ENCODE data around the gene NEIL3.

Gene NEIL3

DNA sequence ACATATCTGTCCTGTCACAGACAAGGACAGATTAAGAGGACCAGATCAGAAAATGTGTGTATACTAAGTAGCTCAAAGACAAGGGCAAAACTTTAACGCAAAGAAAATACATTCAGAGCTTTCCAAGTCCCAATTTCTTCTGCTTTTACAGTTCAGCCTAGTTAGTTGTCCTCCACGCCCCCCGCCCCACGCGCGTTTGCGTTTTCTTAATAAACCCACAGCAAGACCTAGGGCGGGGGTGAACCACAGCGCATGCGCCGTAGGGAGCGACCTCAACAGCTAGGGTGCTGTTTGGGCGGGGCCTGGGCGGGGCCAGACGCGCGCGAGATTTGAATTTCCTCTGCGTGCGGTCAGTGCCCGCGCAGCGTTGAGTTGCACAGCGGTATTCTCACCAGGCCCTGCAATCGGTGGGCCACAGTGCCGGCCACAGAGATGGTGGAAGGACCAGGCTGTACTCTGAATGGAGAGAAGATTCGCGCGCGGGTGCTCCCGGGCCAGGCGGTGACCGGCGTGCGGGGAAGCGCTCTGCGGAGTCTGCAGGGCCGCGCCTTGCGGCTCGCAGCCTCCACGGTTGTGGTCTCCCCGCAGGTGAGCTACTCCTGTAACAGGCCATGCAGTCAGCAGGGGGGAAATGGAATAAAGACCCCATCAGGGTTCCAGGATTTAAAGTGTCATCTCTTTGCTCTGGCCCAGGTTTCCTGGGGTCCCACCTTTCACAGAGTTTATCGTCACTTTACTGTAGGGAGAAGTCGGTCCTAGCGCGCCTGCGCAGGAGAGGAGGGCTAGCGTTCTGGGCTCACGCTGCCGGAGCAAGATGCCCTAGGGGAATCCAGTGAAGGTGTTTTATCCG, at the start of gene NEIL3:
TSS of gene NEIL3 (plus strand) at position 353 of the 850 bp plus-strand sequence. CDS start at position 433, 80 bp downstream.
- peak; percentile 84 for DNase-seq

- no peak for DNase-seq
Observed at GRCh38 chr4:177263818-177264217, 45.9 kb upstream of the NEIL3 start.

DNA sequence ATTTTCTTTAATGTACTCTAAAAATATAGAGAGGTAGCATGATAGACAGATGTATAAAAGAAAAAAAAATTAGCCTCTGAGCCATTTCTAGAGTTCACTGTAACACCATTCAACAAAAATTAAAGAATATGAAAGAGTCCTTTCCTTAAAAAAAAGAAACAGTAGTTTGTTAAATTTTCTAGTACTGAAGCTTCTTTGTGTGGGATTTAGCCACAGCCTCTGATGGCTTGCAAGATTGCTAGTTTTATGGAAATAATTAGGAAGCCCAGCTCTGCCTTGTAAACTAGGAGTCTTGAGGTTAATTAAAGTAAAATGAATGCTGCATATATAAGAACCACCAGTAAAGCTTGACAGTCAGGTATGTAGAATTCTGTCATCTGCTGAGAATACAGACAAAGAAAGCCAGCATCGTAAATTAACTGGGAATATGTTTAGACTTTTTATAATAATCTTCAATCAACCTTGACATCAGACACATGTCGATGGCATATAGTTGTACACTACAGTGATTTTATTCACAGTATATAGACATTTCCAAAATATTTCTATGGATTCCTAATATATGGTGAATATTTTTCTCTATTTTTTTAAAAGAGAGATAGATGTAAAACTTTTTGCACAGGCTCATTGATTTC, 44.8 kb upstream of the NEIL3 start:
- DNase-seq = no peak

GRCh38 chr4:177265729-177266128, 43.9 kb upstream of the NEIL3 start:
- no peak for DNase-seq

- DNase-seq = no peak
Observed at GRCh38 chr4:177266506-177266905, 43.2 kb upstream of the NEIL3 start.

- no peak for DNase-seq
Observed at GRCh38 chr4:177267911-177268310, 41.8 kb upstream of the NEIL3 start.

- no peak for DNase-seq
Observed at GRCh38 chr4:177271091-177271490, 38.6 kb upstream of the NEIL3 start.

DNA sequence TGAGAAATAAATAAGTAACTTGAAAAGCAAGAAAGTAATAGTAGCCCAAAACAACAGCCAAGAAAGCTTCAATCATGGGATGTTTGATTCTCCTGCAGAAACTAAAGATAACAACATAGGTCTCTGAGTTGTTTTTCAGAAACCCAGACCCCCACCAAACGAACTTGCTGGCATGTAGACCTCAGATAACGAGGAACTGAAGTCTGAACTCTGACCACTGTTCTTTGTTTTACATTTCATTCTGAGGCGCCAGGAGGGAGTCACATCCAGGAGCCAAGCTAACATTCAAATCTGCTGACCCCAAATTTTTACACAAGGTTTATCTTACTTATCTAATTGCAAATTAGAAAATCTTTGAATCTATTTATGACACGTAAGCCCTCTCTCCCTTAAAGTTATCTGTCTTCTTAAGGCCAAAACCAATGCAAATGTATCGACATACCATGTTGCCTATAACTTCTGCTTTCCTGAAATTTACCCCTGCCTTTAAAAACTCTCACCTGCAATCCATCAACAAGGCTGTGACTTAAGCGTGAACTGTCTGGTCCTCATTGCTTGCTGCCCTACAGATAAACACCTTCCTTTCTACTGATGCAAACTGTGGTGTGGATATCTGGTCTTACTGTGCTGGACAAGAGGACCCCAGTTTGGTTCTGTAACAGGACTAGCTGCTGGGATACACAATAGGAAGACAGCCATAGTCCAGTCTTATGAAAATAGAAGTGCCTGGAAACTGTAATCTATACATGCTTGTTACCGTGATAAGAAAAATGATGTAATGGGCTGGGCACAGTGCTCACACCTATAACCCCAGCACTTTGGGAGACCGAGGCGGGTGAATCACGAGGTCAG, 37.5 kb upstream of the NEIL3 start:
- no peak for DNase-seq

DNA sequence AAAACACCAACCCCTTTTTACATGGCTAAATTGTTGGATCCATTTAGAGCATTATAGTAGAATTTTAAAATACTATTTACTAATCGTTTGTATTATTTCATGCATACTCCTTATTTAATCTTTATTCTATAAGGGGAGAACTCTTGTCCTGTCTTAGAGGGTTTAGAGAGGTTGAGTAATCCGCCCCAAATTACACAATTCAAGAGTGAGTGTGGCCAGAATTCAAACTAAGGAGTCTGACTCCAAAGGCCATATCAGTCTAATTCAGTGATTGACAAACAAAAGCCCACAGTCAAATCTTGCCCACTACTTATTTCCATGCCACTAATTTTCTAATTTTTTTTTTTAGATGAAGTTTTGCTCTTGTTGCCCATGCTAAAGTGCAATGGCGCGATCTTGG, 33.7 kb upstream of the NEIL3 start:
- no peak for DNase-seq

DNA sequence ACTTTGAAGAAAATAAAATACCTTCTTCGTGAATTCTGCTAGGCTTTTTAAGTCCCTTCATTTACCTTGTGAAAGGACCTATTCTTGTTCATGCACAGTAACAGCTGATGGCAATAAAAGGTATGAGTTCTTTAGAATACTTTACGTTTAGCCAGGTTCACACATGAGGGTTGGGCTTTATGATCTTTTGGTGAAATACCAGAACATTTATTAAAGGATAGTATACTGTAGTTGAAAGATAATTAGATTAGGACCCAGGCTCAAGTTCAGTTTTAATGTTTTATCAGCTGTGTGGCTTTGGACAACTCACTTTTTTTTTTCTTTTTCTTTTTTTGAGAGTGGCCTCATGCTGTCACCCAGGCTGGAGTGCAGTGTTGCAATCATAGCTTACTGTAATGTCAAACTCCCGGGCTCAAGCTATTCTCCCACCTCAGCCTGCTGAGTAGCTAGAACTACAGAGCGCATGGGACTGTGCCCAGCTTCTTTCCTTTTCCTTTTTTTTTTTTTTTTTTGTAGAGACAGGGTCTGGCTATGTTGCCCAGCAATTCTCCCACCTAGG, 28.2 kb upstream of the NEIL3 start:
- DNase-seq = no peak

DNA sequence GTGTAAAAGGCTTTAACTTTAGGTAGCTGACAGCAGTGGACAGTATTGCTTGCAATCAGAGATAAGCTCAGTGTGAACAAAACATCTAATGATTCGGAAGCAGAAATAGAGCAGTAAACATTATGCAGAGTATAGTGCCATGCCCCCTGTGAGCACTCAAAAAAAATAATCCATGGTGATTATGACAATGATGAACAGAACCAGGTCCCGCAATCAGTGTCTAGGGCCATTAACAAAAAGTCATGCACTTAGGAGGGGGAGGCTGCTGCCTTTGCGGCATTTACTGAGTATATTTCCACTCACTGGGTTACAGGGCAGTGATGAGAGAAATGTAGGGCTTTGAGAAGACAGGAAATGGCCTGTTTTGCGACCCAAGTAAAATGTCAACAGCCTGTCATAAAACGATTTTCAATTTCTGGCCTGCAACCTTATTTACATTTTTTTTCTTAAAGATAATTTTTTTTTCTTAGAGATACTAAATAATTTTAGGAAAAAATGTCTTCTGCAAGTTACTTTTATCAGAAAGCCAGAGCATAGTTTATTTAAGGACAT, 27.3 kb upstream of the NEIL3 start:
- no peak for DNase-seq

DNA sequence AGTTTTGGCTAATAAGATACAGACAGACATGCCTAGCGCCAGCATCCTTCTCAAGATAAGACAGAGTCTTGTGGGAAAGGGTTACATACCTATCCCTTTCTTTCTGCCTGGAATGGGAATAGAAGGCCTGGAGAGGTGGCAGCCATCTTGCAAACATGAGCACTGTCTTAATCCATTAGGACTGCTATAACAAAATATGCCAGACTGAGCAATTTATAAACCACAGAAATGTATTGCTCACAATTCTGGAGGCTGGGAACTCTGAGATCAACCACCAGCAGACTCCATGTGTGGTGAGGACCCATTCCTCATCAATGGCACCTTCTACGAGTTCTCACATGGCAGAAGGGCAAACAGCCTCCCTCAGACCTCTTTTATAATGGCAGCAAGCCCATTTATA, 26.5 kb upstream of the NEIL3 start:
- DNase-seq = no peak

GRCh38 chr4:177285953-177286352, 23.7 kb upstream of the NEIL3 start:
- DNase-seq = no peak

GRCh38 chr4:177287255-177287654, 22.4 kb upstream of the NEIL3 start:
- no peak for DNase-seq

DNA sequence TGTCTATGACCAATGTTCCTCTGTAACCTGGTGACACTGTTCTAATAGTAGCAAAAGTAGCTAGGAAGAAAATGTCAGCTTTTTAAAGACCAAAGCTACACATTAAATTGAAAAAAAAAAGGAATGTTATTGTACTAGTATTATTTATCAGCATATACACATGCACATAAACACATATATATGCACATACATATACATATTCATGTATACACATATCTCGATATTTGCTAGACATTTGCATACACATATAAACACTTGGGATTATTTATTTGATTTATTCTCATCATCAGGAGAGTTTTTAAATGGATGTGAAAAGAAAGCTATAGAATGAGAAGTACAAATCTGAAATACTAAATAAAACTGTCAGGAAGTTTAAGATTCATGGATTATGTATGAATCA, 21.3 kb upstream of the NEIL3 start:
- DNase-seq = no peak

DNA sequence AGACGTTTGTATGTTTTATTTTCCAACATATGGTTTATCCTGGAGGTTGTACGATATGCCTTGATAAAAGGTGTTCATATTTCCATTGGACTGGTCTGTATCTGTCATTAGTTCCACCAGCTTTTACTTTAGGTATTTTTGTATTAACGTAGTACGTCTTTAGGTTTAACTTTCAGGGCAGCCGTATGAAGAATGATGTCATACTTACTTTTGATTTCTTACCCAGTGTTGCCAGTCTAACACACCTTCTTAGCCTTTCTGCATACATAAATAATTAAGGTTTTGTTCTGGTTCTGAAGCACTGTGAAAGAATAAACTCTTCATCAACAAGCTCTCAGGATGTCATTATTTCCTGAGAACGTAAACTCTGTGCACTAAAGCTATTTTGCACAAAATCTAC, 18.9 kb upstream of the NEIL3 start:
- no peak for DNase-seq

DNA sequence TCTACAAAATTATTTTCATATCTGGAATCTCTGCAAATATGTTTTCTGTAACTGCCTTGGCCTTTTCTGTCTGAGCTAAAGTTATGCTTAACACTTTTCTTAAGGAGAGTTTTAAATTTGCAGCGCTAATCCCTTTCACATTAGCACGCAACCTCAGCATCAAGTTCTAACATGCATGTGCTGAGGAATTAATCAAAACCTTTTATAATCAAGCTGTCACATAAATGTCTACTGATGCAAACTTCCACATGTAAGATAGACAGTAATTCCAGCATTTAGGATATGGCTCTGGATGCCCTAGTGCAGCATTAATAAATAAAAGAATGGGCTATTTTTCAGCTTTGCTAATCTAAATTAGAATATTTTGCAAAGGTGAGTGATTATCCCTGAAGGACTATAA, 17.5 kb upstream of the NEIL3 start:
- DNase-seq = no peak

GRCh38 chr4:177293208-177294033, 16.3 kb upstream of the NEIL3 start:
- no peak for DNase-seq

GRCh38 chr4:177297785-177298391, 11.8 kb upstream of the NEIL3 start:
- DNase-seq = no peak

GRCh38 chr4:177301126-177301639, 8.5 kb upstream of the NEIL3 start:
- DNase-seq = no peak

- no peak for DNase-seq
Observed at GRCh38 chr4:177302371-177303100, 7.1 kb upstream of the NEIL3 start.

All from NCI-H1048 (cell line).